ENCODE data around the gene RRAS. TPM values are rescaled to one million over a fixed set of nuclear protein-coding genes. Genes with fewer than 3 reads are reported as not detected.
"Not testable (repeated sequence)": the region's sequence is repeated elsewhere in the genome, so short reads cannot be mapped to it uniquely, and the experiment has no call there.

The RRAS gene
- total RNA-seq, 1 donor from 2014 or later, result 1.2 TPM

- DNase-seq (ENCODE audit: low read depth, low spot score), result no peak
- Mint-ChIP-seq H3K27ac (ENCODE audit: unreplicated experiment) (no peak overlapping the region), H3K4me3 (no peak overlapping the region), H3K27me3 (ENCODE audit: low read depth) (no peaks in the 10 kb centered on the region), H3K4me1 (no peaks in the 10 kb centered on the region), H3K9me3 (no peaks in the 10 kb centered on the region), H3K36me3 (ENCODE audit: low read depth) (peaks cover 12% of the 10 kb centered on the region)
- no peak for TF ChIP-seq CTCF (conservative IDR thresholded peaks at IDR 0.05)
Measured at GRCh38 chr19:49626226-49626625, 13.7 kb downstream of the RRAS start.

- DNase-seq (ENCODE audit: low read depth, low spot score), result no peak
- Mint-ChIP-seq H3K27ac (ENCODE audit: unreplicated experiment) (no peak overlapping the region), H3K36me3 (ENCODE audit: low read depth) (peaks cover 12% of the 10 kb centered on the region), H3K9me3 (no peaks in the 10 kb centered on the region), H3K4me3 (no peak overlapping the region), H3K27me3 (ENCODE audit: low read depth) (no peaks in the 10 kb centered on the region), H3K4me1 (no peaks in the 10 kb centered on the region)
- TF ChIP-seq CTCF (conservative IDR thresholded peaks at IDR 0.05), result no peak
Measured at GRCh38 chr19:49624967-49625910, 14.7 kb downstream of the RRAS start.

GRCh38 chr19:49617860-49618259 lies 22.1 kb downstream of the RRAS start:
- not testable (repeated sequence) for H3K36me3 Mint-ChIP-seq (ENCODE audit: low read depth); DNase-seq (ENCODE audit: low read depth, low spot score); H3K9me3 Mint-ChIP-seq; H3K27ac Mint-ChIP-seq (ENCODE audit: unreplicated experiment); H3K4me3 Mint-ChIP-seq; H3K27me3 Mint-ChIP-seq (ENCODE audit: low read depth); H3K4me1 Mint-ChIP-seq

- Mint-ChIP-seq H3K27me3 (ENCODE audit: low read depth) (no peaks in the 10 kb centered on the region), H3K4me3 (no peak overlapping the region), H3K4me1 (peaks cover 3% of the 10 kb centered on the region), H3K9me3 (no peaks in the 10 kb centered on the region), H3K27ac (ENCODE audit: unreplicated experiment) (no peak overlapping the region), H3K36me3 (ENCODE audit: low read depth) (peaks cover 7% of the 10 kb centered on the region)
- no peak for TF ChIP-seq CTCF (conservative IDR thresholded peaks at IDR 0.05)
- no peak for DNase-seq (ENCODE audit: low read depth, low spot score)
Measured at GRCh38 chr19:49616945-49617344, 23.0 kb downstream of the RRAS start.

- TF ChIP-seq CTCF (conservative IDR thresholded peaks at IDR 0.05), result no peak
- Mint-ChIP-seq H3K36me3 (ENCODE audit: low read depth) (peaks cover 7% of the 10 kb centered on the region), H3K9me3 (no peaks in the 10 kb centered on the region), H3K4me1 (peaks cover 3% of the 10 kb centered on the region), H3K27me3 (ENCODE audit: low read depth) (no peaks in the 10 kb centered on the region), H3K4me3 (no peak overlapping the region), H3K27ac (ENCODE audit: unreplicated experiment) (no peak overlapping the region)
- no peak for DNase-seq (ENCODE audit: low read depth, low spot score)
Measured at GRCh38 chr19:49616532-49616931, 23.4 kb downstream of the RRAS start.

GRCh38 chr19:49615861-49616260 lies 24.1 kb downstream of the RRAS start:
- H3K36me3 Mint-ChIP-seq (ENCODE audit: low read depth), result peaks cover 7% of the 10 kb centered on the region

More at GRCh38 chr19:49615861-49616260, 24.1 kb downstream of the RRAS start:
- DNase-seq (ENCODE audit: low read depth, low spot score), result no peak
- Mint-ChIP-seq H3K27ac (ENCODE audit: unreplicated experiment) (no peak overlapping the region), H3K9me3 (no peaks in the 10 kb centered on the region), H3K4me3 (no peak overlapping the region), H3K27me3 (ENCODE audit: low read depth) (no peaks in the 10 kb centered on the region), H3K4me1 (peaks cover 3% of the 10 kb centered on the region)
- TF ChIP-seq CTCF (conservative IDR thresholded peaks at IDR 0.05), result no peak
